ACC112 (cell line): ENCODE measurements around the gene C8A.

Source experiments
- H2AFZ ChIP-seq: fragments of 200-600 bp; sonication (generic); one replicate; pipeline ENCODE4 v1.6.0; 2017; ENCODE audit warnings: antibody characterized with exemption, low read length; ENCODE audit not compliant: unreplicated experiment
- H3K27ac ChIP-seq: fragments of 200-600 bp; sonication (generic); 2 replicates; pipeline ENCODE4 v1.5.1; 2014; ENCODE audit warnings: low read depth, mild to moderate bottlenecking, antibody characterized with exemption, low read length, moderate library complexity
- H3K27me3 ChIP-seq: fragments of 200-600 bp; sonication (generic); 2 replicates; pipeline ENCODE4 v1.6.1; 2014; ENCODE audit warnings: mild to moderate bottlenecking, antibody characterized with exemption, low read length, moderate library complexity, mixed read lengths; ENCODE audit not compliant: insufficient read depth
- H3K36me3 ChIP-seq: fragments of 200-600 bp; sonication (generic); 2 replicates; pipeline ENCODE4 v1.6.1; 2016; ENCODE audit warnings: mild to moderate bottlenecking, antibody characterized with exemption, low read length, moderate library complexity, mixed read lengths; ENCODE audit not compliant: insufficient read depth
- H3K4me1 ChIP-seq: fragments of 200-600 bp; sonication (generic); one replicate; pipeline ENCODE4 v1.6.1; 2016; ENCODE audit warnings: low read length, mixed read lengths; ENCODE audit not compliant: insufficient read depth, unreplicated experiment, control insufficient read depth
- H3K4me3 ChIP-seq: fragments of 200-600 bp; sonication (generic); 2 replicates; pipeline ENCODE4 v1.5.1; 2014; ENCODE audit warnings: mild to moderate bottlenecking, low read depth, low read length
- H3K79me2 ChIP-seq: fragments of 200-600 bp; sonication (generic); one replicate; pipeline ENCODE4 v1.6.0; 2016; ENCODE audit warnings: low read length; ENCODE audit not compliant: control insufficient read depth, unreplicated experiment, insufficient read depth

C8A gene

GRCh38 chr1:56859287-56859686 is 4.7 kb downstream of the C8A start:
- peaks cover 5% of the 10 kb centered on the region; the same call in 1 of the 2 replicates for H3K27me3 ChIP-seq
- H3K36me3 ChIP-seq: no peaks in the 10 kb centered on the region
- H3K4me1 ChIP-seq: no peaks in the 10 kb centered on the region
- H3K27ac ChIP-seq: no peak overlapping the region
- no peak overlapping the region for H3K4me3 ChIP-seq
- H3K79me2 ChIP-seq: no peaks in the 10 kb centered on the region
- no peak overlapping the region for H2AFZ ChIP-seq

- H2AFZ ChIP-seq: no peak overlapping the region
- no peaks in the 10 kb centered on the region for H3K27me3 ChIP-seq
- H3K27ac ChIP-seq: no peak overlapping the region
- no peaks in the 10 kb centered on the region for H3K4me1 ChIP-seq
- H3K79me2 ChIP-seq: no peaks in the 10 kb centered on the region
- no peak overlapping the region for H3K4me3 ChIP-seq
- no peaks in the 10 kb centered on the region for H3K36me3 ChIP-seq
These were observed 8.8 kb downstream of the C8A start for GRCh38 chr1:56863265-56863992.

- Histone ChIP-seq H3K4me3 (no peak overlapping the region), H3K79me2 (no peaks in the 10 kb centered on the region), H3K4me1 (no peaks in the 10 kb centered on the region), H3K36me3 (no peaks in the 10 kb centered on the region), H2AFZ (no peak overlapping the region), H3K27me3 (no peaks in the 10 kb centered on the region), H3K27ac (no peak overlapping the region)
These were observed 9.8 kb downstream of the C8A start for GRCh38 chr1:56864430-56864829.

- H3K4me1 ChIP-seq: no peaks in the 10 kb centered on the region
- H3K4me3 ChIP-seq: no peak overlapping the region
- H2AFZ ChIP-seq: no peak overlapping the region
- no peaks in the 10 kb centered on the region for H3K27me3 ChIP-seq
- H3K27ac ChIP-seq: no peak overlapping the region
- no peaks in the 10 kb centered on the region for H3K36me3 ChIP-seq
- H3K79me2 ChIP-seq: no peaks in the 10 kb centered on the region
These were observed 12.1 kb downstream of the C8A start for GRCh38 chr1:56866656-56867055.

GRCh38 chr1:56867491-56867890 is 12.9 kb downstream of the C8A start:
- Histone ChIP-seq H3K4me3 (no peak overlapping the region), H3K27me3 (no peaks in the 10 kb centered on the region), H3K4me1 (no peaks in the 10 kb centered on the region), H2AFZ (no peak overlapping the region), H3K27ac (no peak overlapping the region), H3K36me3 (no peaks in the 10 kb centered on the region), H3K79me2 (no peaks in the 10 kb centered on the region)

GRCh38 chr1:56868761-56869160 is 14.2 kb downstream of the C8A start:
- no peak overlapping the region for H3K27ac ChIP-seq
- H2AFZ ChIP-seq: no peak overlapping the region

GRCh38 chr1:56872597-56872996 is 18.0 kb downstream of the C8A start:
- H3K36me3 ChIP-seq: no peaks in the 10 kb centered on the region
- H3K27me3 ChIP-seq: no peaks in the 10 kb centered on the region
- no peak overlapping the region for H3K4me3 ChIP-seq
- no peaks in the 10 kb centered on the region for H3K4me1 ChIP-seq
- H3K27ac ChIP-seq: no peak overlapping the region
- no peaks in the 10 kb centered on the region for H3K79me2 ChIP-seq
- H2AFZ ChIP-seq: no peak overlapping the region

More at GRCh38 chr1:56868761-56869160, 14.2 kb downstream of the C8A start:
- Histone ChIP-seq H3K79me2 (no peaks in the 10 kb centered on the region), H3K4me3 (no peak overlapping the region), H3K27me3 (no peaks in the 10 kb centered on the region), H3K36me3 (no peaks in the 10 kb centered on the region), H3K4me1 (no peaks in the 10 kb centered on the region)

- H2AFZ ChIP-seq: no peak overlapping the region
- no peaks in the 10 kb centered on the region for H3K36me3 ChIP-seq
- H3K27ac ChIP-seq: no peak overlapping the region
- no peaks in the 10 kb centered on the region for H3K79me2 ChIP-seq
- H3K27me3 ChIP-seq: no peaks in the 10 kb centered on the region
- no peak overlapping the region for H3K4me3 ChIP-seq
- H3K4me1 ChIP-seq: no peaks in the 10 kb centered on the region
These were observed 18.6 kb downstream of the C8A start for GRCh38 chr1:56873213-56873612.

GRCh38 chr1:56874689-56875088 is 20.1 kb downstream of the C8A start:
- Histone ChIP-seq H3K27ac (no peak overlapping the region), H3K4me3 (no peak overlapping the region), H3K36me3 (no peaks in the 10 kb centered on the region), H3K27me3 (no peaks in the 10 kb centered on the region), H3K4me1 (no peaks in the 10 kb centered on the region), H3K79me2 (no peaks in the 10 kb centered on the region), H2AFZ (no peak overlapping the region)

- no peaks in the 10 kb centered on the region for H3K27me3 ChIP-seq
- no peak overlapping the region for H3K27ac ChIP-seq
- H3K4me1 ChIP-seq: no peaks in the 10 kb centered on the region
- no peak overlapping the region for H3K4me3 ChIP-seq
- no peak overlapping the region for H2AFZ ChIP-seq
- H3K36me3 ChIP-seq: no peaks in the 10 kb centered on the region
- H3K79me2 ChIP-seq: no peaks in the 10 kb centered on the region
These were observed 23.4 kb downstream of the C8A start for GRCh38 chr1:56877973-56878372.

GRCh38 chr1:56880774-56881173 is 26.2 kb downstream of the C8A start:
- H3K79me2 ChIP-seq: no peaks in the 10 kb centered on the region
- no peak overlapping the region for H3K4me3 ChIP-seq
- no peaks in the 10 kb centered on the region for H3K36me3 ChIP-seq
- no peaks in the 10 kb centered on the region for H3K27me3 ChIP-seq
- H3K27ac ChIP-seq: no peak overlapping the region
- no peak overlapping the region for H2AFZ ChIP-seq
- H3K4me1 ChIP-seq: no peaks in the 10 kb centered on the region
